HepG2 (cell line): ENCODE measurements around the gene AGXT.

ENCODE experiments used
- IRF1 ChIP-seq: sonication (generic); formaldehyde crosslinking; IDR thresholded peaks from 2 replicates; pipeline ENCODE4 v1.4.0; 2020; ENCODE audit warnings: low read depth, mild to moderate bottlenecking, missing genetic modification reagents
- PATZ1 ChIP-seq: sonication (generic); formaldehyde crosslinking; IDR thresholded peaks from 2 replicates; pipeline ENCODE4 v1.4.0; 2020; ENCODE audit warnings: missing genetic modification reagents
- ZSCAN31 ChIP-seq: sonication (generic); formaldehyde crosslinking; IDR thresholded peaks from 2 replicates; pipeline ENCODE4 v1.5.0; 2020; ENCODE audit warnings: low read depth, mild to moderate bottlenecking, missing genetic modification reagents

GRCh38 chr2:240876035-240876474 is 7.4 kb downstream of the AGXT start:
- no peak for TF ChIP-seq ZSCAN31 (CRISPR knock-in tag)
- TF ChIP-seq PATZ1 = no peak
- no peak for TF ChIP-seq IRF1 (CRISPR knock-in tag)
